Activated CD4-positive, alpha-beta T cell treated with anti-CD3 and anti-CD28 coated beads, Interleukin-2, amount 10 ng/mL, durations not matched to agents 24 days and 14 days (primary cell): ENCODE data around the gene CFAP45. TPM values are rescaled to one million over a fixed set of nuclear protein-coding genes. Genes with fewer than 3 reads are reported as not detected.

Source experiments
- DNase-seq: peaks from one replicate; pipeline ENCODE4 v3.0.0; 2022
- H3K27ac Mint-ChIP-seq: one replicate; pipeline ENCODE4 v1.8.0; 2022; ENCODE audit warnings: mild to moderate bottlenecking, mixed read lengths
- H3K27me3 Mint-ChIP-seq: one replicate; pipeline ENCODE4 v1.8.0; 2022; ENCODE audit warnings: mixed read lengths
- H3K36me3 Mint-ChIP-seq: one replicate; pipeline ENCODE4 v1.8.0; 2022; ENCODE audit warnings: low read depth, mild to moderate bottlenecking, mixed read lengths
- H3K4me1 Mint-ChIP-seq: one replicate; pipeline ENCODE4 v1.8.0; 2021; ENCODE audit warnings: mixed read lengths
- H3K4me3 Mint-ChIP-seq: one replicate; pipeline ENCODE4 v1.8.0; 2022; ENCODE audit warnings: mild to moderate bottlenecking, moderate library complexity, mixed read lengths
- H3K9me3 Mint-ChIP-seq: one replicate; pipeline ENCODE4 v1.8.0; 2021; ENCODE audit warnings: mixed read lengths
- intact Hi-C: fragments of 100-400 bp; cut with micrococcal nuclease; formaldehyde crosslinking; loops from one replicate; pipeline ENCODE4 v1.15.1; 2023
- total RNA-seq: library from RNA; stranded (reverse); gene quantifications from 2 replicates; pipeline ENCODE4 v1.2.3, GENCODE V29; 2022

The CFAP45 gene, protein sequence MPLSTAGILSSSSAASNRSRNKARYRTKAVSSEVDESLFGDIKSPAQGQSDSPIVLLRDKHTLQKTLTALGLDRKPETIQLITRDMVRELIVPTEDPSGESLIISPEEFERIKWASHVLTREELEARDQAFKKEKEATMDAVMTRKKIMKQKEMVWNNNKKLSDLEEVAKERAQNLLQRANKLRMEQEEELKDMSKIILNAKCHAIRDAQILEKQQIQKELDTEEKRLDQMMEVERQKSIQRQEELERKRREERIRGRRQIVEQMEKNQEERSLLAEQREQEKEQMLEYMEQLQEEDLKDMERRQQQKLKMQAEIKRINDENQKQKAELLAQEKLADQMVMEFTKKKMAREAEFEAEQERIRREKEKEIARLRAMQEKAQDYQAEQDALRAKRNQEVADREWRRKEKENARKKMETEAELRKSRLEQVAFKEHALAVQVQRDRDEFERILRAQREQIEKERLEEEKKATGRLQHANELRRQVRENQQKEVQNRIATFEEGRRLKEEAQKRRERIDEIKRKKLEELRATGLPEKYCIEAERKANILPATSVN
- total RNA-seq = 1.5 TPM in 2 replicates

DNA sequence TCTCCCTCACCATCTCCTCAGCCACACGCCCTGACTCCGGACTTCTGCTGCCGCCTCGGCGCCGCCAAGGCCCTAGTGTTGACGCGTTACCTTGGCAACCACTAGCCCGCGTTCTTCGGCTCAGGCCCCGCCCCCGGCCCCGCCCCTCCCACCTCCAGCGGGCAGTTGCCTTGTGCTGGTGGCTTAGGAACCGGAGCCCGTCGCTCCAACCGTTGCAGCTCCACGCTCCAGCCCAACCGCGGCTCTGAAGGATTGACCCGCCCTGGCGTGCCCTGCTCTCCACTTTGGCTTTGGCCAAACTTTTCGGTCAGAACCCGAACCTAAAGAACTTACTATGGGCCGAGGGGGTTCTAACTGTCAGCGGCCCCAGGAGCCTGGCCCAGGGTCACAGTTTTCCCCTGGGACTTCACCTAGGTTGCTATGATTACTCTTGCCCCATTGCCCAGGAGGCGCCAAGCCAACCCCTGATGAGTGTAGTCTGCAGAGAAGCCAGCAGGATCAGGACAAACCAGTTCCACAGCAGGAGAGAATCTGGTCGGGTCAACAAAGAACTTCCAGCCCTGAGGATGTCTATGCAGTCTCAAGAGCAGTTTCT lies at the start of gene CFAP45:
TSS of gene CFAP45 (minus strand) at position 80 of the 595 bp plus-strand sequence. CDS start at position 13, 67 bp downstream.
- H3K9me3 Mint-ChIP-seq = no peaks in the 10 kb centered on the region
- H3K4me1 Mint-ChIP-seq = peaks cover 4% of the 10 kb centered on the region
- no peak within 1 kb of the TSS for H3K4me3 Mint-ChIP-seq
- DNase-seq = peak; percentile 68
- peaks cover 19% of the 10 kb centered on the region for H3K27me3 Mint-ChIP-seq
- H3K36me3 Mint-ChIP-seq = peaks cover 3% of the 10 kb centered on the region
- H3K27ac Mint-ChIP-seq = peak within 1 kb of the TSS; percentile 38
- intact Hi-C loops = no loop called here

DNA sequence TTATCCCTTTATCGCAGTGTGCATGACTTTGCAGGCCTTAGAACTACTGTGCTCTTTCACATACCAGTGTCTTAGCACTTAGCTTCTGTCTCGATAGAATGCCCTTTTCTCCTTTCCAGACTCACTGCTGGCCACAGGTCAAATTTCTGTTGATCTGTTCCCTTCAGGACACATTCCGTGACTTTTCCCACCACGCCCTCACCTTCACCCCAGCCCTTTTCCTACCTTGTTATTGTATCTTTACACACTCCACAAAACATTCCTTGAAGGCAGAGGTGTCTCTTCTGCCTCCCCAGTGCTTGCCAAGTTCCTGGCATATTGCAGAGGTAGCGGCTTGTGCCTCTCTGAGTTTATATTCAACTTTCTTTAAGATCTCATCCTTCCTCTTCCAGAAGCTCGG lies 49.2 kb upstream of the CFAP45 start:
- no peaks in the 10 kb centered on the region for H3K9me3 Mint-ChIP-seq
- DNase-seq = no peak
- no peaks in the 10 kb centered on the region for H3K36me3 Mint-ChIP-seq
- intact Hi-C loops = no loop called here
- H3K4me3 Mint-ChIP-seq = no peak overlapping the region
- no peak overlapping the region for H3K27ac Mint-ChIP-seq
- H3K27me3 Mint-ChIP-seq = peaks cover 72% of the 10 kb centered on the region
- H3K4me1 Mint-ChIP-seq = peaks cover 6% of the 10 kb centered on the region

DNA sequence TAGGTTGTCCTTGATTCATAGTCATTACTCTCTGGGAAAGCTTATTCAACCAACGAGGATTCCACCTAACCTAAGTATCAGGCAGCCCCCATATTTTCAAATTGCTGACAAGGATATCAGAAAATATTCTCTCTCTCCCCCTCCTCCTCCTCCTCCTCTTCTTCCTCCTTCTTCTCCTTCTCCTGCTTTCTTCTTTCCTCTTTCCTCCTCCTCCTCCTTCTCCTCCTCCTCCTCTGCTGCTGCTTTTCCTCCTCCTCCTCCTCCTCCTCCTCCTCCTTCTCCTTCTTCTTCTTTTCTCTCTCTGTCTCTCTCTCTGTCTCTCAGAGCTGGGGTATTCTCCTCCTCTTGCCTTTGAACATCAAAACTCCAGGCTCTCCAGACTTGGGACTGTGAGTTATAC lies 48.0 kb upstream of the CFAP45 start:
- H3K4me1 Mint-ChIP-seq = peaks cover 6% of the 10 kb centered on the region
- no peaks in the 10 kb centered on the region for H3K36me3 Mint-ChIP-seq
- H3K9me3 Mint-ChIP-seq = no peaks in the 10 kb centered on the region
- DNase-seq = no peak
- intact Hi-C loops = no loop called here
- H3K27me3 Mint-ChIP-seq = peaks cover 77% of the 10 kb centered on the region
- no peak overlapping the region for H3K27ac Mint-ChIP-seq
- no peak overlapping the region for H3K4me3 Mint-ChIP-seq

DNA sequence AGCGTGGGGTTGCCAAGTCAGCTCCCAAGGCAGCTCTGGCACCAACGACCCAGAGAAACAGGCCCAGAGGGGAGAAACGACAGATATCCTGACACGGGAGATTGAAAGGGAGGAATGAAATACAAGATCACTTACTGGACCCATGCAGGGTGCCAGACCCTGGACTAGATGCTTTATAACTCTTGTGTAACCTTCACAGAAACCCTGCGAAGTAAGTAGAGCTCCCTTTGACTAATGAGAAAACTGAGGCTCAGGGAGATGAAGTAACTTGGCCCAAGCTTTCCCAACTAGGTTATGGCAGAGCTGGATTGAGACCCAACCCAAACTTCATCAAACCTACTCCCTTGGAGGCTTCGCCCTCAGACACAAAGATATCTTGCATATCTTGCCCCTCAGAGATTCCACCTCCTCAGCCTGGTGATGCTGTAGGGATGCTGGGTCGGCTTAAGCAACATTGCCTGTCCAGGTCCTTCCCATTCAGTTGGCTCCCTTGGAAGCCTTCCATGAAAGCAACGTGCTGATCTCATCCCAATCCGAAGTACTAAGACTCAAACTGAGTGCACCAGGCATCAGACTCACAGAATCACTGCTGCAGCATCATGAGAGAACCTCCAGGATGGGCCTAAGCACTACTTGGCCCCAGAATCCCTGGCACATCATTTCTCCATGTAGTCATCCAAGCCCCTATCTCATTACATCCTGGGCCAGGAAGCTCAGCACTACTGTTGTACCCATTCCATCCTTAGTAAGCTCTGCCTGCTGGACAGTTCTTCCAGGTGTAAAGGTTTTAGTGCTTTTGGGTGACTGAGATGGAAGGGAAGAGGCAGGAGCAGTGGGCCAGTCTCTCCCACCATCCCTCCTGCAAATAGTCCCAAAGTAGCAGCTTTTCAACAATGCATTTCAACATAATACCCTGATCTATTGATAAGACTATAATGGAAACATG lies 46.5 kb upstream of the CFAP45 start:
- H3K4me1 Mint-ChIP-seq = peaks cover 6% of the 10 kb centered on the region
- intact Hi-C loops = no loop called here
- no peaks in the 10 kb centered on the region for H3K36me3 Mint-ChIP-seq
- no peaks in the 10 kb centered on the region for H3K9me3 Mint-ChIP-seq
- no peak overlapping the region for H3K27ac Mint-ChIP-seq
- peaks cover 77% of the 10 kb centered on the region for H3K27me3 Mint-ChIP-seq
- H3K4me3 Mint-ChIP-seq = peak overlapping the region; percentile 54
- DNase-seq = no peak

DNA sequence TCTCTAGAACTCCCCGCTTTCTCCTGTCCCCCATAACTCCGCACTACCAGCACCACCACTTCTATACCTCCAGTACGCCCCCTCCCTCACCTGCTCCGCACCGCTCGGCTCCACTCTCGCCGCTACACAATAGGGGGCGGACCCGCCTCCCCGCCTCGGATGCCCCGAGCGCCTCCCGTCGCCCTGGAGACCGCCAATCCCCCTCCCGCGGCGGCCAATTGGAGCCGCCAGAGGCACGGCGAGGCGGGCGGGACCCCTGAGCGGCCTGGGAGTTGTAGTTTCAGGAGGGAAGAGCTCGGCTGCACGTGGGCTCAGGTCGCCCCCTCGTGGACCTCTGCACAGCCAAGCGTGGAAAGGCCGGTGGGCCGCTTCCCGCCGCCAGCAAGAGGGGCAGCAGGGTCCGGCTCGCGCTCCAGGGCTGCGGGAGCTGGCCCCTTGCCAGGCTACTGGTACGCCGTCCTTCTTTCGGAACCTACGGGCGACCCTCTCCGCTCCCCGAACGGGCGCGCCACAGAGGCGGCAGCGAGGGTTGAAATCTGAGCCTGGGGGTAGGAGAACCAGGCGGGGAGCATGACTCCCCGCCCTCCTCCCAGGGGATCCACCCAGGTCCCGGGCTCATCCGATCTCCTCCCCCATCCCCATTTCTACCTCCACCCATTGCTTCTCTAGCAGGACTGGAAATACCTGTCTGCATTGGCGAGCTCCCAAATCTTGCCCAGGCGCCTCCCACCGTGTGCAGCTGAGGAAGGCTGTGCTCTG lies 45.7 kb upstream of the CFAP45 start, which contains the start of gene IGSF9:
TSS of gene IGSF9 (minus strand) at position 131 of the 759 bp plus-strand sequence. CDS start 2,159 bp downstream, outside the sequence.
- H3K27ac Mint-ChIP-seq = no peak within 1 kb of the TSS
- H3K36me3 Mint-ChIP-seq = no peaks in the 10 kb centered on the region

DNA sequence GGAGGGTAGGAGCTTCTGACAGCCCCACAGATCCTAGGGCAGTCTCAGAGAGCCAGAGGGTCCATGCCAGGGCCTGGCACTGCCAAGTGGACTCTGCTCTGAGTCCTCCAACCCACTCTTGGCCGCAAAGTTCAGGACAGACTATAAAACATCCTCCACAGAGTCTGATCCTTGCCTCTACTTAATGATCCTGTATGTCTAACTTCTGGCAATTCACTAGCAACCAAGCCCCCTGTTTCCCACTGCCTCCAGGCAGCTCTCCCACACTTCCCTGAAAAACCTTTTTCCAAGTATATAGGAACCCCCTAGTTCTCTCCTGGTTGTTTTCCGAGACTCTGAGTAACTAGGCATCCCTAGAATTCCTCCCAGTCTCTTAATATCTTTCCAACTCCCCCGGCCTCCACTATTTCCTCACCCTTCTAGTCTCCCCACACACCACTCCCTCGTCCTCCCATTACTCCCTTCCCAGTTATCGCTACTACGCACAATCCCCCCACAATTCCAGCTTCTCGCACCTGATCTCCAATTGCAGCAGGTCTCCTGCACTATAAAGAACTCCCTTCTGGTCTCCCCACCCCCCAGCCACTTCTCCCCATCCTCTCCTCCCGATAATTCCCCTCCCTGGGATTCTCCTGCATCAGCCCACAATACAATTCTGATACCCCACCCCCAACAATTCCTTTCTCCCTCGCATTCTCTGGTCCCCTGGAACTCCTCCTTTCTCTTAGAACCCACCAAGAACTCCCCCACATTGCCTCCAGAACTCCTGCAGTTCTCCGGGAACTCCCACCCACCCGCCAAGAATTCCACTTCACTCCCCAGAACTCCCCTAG lies 44.9 kb upstream of the CFAP45 start:
- Mint-ChIP-seq H3K4me1 (peaks cover 6% of the 10 kb centered on the region), H3K9me3 (no peaks in the 10 kb centered on the region), H3K36me3 (no peaks in the 10 kb centered on the region), H3K4me3 (peak overlapping the region; percentile 54), H3K27me3 (peaks cover 66% of the 10 kb centered on the region), H3K27ac (no peak overlapping the region)
- intact Hi-C loops = no loop called here
- DNase-seq = no peak

More for the DNA sequence above, 45.7 kb upstream of the CFAP45 start, which contains the start of gene IGSF9:
- intact Hi-C loops = no loop called here
- peaks cover 73% of the 10 kb centered on the region for H3K27me3 Mint-ChIP-seq
- DNase-seq = peak; percentile 83
- peaks cover 6% of the 10 kb centered on the region for H3K4me1 Mint-ChIP-seq
- peak within 1 kb of the TSS; percentile 54 for H3K4me3 Mint-ChIP-seq
- no peaks in the 10 kb centered on the region for H3K9me3 Mint-ChIP-seq

DNA sequence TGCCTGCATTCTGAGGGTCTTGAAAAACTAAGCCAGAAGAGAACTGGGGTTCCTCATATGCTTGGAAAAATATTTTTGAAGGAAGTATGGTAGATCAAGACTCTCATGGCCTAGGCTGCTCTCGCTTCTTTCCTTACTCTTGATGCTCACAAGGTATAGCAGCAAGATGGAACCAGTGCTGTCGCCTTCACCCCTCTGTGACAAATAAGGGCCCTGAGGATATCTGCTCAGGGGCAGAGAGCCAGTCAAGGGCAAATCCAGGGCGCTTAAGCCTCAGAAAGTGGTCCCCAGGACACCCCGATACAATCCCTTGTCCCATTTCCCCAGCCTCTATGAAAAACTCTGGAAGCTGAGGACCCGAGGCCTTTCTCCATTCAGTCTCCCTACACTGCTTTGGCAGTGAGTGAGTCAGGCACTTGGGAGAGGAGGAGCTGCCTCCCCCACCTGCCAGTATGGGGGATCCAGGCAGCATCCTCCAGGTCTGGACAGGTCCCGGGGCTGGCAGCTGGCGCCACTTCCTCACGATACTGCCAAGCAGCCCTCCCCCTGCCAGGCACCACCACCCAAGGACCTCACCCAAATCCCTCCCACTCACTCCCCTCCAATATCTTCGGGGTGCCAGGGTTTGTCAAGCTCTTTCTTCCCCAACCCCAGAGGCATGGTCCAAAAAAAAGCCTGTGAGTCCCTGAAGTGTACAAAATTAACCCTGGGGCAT lies 44.1 kb upstream of the CFAP45 start:
- H3K4me1 Mint-ChIP-seq = peaks cover 6% of the 10 kb centered on the region

DNA sequence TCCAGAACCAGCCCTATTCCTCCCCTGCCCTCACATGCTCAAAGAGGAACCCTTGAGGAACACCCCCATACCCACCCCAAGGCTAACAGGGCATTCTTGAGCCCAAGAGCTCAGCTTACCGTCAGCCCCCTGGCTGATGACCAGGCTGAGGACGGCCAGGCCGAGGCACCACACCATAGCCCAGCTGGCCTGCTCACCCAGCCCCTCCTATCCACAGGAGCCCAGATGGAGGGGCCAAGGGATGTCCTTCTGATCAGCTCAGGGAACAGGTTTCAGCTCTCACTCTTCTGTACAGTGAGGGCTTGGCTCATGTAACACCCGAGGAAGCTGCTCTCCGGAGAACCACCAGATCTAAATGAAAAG lies 43.3 kb upstream of the CFAP45 start:
- DNase-seq = no peak
- Mint-ChIP-seq H3K4me1 (peaks cover 8% of the 10 kb centered on the region), H3K36me3 (no peaks in the 10 kb centered on the region), H3K27me3 (peaks cover 64% of the 10 kb centered on the region), H3K9me3 (no peaks in the 10 kb centered on the region), H3K27ac (no peak overlapping the region), H3K4me3 (no peak overlapping the region)
- intact Hi-C loops = no loop called here

More for the DNA sequence above, 44.1 kb upstream of the CFAP45 start:
- peaks cover 63% of the 10 kb centered on the region for H3K27me3 Mint-ChIP-seq
- no peak for DNase-seq
- no peaks in the 10 kb centered on the region for H3K9me3 Mint-ChIP-seq
- H3K36me3 Mint-ChIP-seq = no peaks in the 10 kb centered on the region
- intact Hi-C loops = no loop called here
- H3K27ac Mint-ChIP-seq = no peak overlapping the region
- H3K4me3 Mint-ChIP-seq = no peak overlapping the region

DNA sequence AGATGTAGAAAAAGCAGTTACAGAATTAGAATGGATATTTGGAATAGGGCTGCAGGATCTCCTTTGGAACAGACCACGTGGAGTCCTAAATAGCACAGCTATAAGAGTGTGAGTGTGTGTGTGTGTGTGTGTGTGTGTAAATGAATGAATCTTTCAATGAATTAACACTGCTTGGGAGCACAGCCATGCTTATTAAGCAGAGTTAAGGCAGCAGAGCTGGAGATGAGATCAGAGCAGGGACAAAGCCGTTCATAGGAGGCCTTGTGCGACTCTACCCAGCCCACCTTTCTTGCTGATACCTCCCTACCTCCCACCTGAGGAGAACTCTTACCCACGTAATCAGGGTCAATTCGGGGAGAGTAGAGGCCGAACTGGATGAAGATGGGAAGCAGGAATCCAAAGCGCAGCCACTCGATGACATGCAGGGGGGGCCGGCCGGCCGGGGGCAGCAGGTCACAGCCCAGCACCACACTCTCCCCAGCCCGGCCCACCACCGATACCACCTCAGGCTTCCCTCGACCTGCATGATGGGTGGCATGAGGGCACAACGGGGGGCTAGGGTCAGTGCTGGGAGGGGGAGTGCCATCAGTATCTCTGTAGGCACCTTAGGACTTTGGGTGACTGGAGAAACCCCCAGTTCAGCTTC lies 42.8 kb upstream of the CFAP45 start:
- H3K36me3 Mint-ChIP-seq = no peaks in the 10 kb centered on the region
- no peak overlapping the region for H3K4me3 Mint-ChIP-seq
- no peaks in the 10 kb centered on the region for H3K9me3 Mint-ChIP-seq
- intact Hi-C loops = no loop called here
- peaks cover 59% of the 10 kb centered on the region for H3K27me3 Mint-ChIP-seq
- peaks cover 13% of the 10 kb centered on the region for H3K4me1 Mint-ChIP-seq
- DNase-seq = no peak
- H3K27ac Mint-ChIP-seq = no peak overlapping the region

DNA sequence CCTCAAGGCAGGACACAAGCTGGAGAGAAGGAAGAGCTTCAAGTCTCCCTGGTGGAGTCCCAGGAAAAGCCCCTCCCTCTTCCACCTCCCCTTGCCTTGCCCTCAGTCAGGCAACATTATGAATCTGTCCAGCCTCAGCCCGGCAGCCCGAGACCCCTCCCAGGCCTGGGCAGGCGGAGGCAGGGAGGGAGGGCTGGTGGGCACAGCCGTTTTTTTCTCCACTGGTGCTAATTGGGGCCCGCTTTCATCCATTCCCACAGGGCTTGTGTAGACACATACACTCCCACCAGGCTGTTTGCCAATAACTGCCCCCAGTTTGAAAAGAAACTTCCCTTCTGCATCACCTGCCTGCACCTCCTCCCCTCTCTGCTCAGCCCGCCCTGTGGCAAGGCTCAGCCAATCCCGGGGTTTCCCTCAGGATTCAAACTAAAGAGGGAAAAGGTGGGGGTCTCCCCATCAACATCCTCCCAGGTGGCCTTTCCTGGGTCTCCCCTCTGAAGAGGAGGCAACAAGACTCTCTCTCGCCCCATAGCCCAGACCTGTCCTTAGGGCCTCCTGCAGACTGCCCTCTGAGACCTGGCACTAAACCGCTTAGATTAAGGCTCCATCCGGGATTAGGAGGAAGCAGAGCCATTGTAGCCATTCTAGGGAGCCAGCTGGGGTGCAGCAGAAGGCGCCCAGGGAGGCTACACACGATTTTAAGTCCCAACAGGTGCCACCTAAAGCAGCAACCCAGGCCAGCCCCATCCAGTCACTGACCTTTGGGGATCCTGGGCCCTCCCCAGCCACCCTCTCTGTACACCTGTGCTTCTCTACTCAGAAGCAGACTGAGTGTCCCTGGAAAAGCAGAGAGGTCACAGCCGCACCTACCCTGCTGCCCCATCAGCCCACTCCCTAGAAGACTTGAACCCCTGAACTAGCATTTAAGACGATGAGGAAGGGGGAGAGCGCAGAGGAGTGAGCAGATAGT lies 41.9 kb upstream of the CFAP45 start:
- H3K27ac Mint-ChIP-seq = no peak overlapping the region
- peaks cover 53% of the 10 kb centered on the region for H3K27me3 Mint-ChIP-seq
- intact Hi-C loops = no loop called here
- peaks cover 16% of the 10 kb centered on the region for H3K4me1 Mint-ChIP-seq
- no peaks in the 10 kb centered on the region for H3K36me3 Mint-ChIP-seq
- H3K9me3 Mint-ChIP-seq = no peaks in the 10 kb centered on the region
- no peak for DNase-seq
- H3K4me3 Mint-ChIP-seq = no peak overlapping the region

DNA sequence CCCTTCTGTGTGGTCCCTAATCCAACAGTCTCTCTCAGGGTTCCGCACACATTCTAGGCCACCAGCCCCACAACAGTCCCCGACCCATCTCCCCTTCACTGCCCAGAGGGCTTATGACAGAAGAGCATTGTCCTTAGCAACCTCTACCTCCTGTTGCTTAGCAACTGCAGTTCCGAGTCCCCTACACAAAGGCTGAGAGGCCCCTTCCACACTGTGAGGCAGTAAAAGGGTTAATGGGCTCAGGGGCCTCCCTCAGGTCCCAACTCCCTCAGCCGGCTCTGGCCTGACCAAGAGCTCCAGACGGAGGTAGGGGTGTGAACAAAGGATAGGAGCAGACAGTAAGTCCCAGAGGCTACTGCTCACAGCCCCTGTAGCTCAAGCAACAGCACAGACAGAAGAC lies 41.2 kb upstream of the CFAP45 start:
- Mint-ChIP-seq H3K4me3 (no peak overlapping the region), H3K27me3 (peaks cover 48% of the 10 kb centered on the region), H3K27ac (no peak overlapping the region), H3K4me1 (peaks cover 20% of the 10 kb centered on the region), H3K36me3 (no peaks in the 10 kb centered on the region), H3K9me3 (no peaks in the 10 kb centered on the region)
- intact Hi-C loops = no loop called here
- DNase-seq = no peak
